ENCODE data around the gene PPM1M.
A peak's percentile ranks its signal among the peaks of the same experiment; 100 is the strongest.

Gene PPM1M

DNA sequence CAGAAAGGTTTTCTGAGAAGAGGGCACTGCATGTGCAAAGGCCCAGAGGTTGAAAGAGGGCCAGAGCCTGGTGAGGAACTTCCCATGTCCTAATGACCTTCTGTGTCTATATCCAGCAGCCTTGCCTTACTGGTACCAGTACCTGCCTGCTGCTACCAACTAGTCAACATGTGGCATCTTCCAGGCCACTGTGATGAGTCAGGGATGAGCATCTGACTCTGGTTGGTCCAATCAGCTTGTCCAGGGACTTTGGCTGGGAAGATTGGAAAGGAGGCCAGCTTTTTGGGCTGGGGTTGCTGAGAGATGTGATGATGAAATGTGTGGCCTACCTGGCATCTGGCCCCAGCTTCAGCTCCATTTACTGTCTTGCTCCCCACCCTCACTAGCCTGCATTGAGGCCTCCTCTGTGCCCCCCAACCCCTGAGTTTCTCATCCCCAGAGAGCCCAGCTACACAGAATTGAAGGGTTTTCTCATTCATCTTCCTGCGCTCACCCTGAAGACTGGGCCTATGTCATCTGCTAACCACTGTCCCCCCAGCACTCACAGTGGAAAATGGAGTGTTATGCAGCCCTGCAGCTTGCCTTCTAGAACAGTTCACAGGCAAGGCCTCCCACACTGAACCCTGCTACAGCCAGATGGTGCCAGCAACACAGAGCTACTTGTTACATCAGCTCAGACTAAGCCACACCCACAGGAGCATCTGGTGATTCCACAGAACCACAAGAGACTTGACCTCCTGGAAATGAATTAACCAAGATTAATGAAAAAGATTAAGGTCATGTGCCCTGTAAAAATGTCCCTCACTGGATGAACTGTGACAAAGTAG is 5.3 kb upstream of the PPM1M start:
- Mint-ChIP-seq H3K9me3 (peaks cover 7% of the 10 kb centered on the region), H3K4me3 (peak overlapping the region; percentile 91), H3K27ac (no peak overlapping the region), H3K36me3 (ENCODE audit: low read depth) (peaks cover 7% of the 10 kb centered on the region), H3K4me1 (peaks cover 58% of the 10 kb centered on the region), H3K27me3 (ENCODE audit: low read depth, poor library complexity) (peaks cover 32% of the 10 kb centered on the region)
- no peak for DNase-seq
- TF ChIP-seq, protein P1, sequence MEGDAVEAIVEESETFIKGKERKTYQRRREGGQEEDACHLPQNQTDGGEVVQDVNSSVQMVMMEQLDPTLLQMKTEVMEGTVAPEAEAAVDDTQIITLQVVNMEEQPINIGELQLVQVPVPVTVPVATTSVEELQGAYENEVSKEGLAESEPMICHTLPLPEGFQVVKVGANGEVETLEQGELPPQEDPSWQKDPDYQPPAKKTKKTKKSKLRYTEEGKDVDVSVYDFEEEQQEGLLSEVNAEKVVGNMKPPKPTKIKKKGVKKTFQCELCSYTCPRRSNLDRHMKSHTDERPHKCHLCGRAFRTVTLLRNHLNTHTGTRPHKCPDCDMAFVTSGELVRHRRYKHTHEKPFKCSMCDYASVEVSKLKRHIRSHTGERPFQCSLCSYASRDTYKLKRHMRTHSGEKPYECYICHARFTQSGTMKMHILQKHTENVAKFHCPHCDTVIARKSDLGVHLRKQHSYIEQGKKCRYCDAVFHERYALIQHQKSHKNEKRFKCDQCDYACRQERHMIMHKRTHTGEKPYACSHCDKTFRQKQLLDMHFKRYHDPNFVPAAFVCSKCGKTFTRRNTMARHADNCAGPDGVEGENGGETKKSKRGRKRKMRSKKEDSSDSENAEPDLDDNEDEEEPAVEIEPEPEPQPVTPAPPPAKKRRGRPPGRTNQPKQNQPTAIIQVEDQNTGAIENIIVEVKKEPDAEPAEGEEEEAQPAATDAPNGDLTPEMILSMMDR (IDR thresholded peaks at IDR 0.05) = no peak

DNA sequence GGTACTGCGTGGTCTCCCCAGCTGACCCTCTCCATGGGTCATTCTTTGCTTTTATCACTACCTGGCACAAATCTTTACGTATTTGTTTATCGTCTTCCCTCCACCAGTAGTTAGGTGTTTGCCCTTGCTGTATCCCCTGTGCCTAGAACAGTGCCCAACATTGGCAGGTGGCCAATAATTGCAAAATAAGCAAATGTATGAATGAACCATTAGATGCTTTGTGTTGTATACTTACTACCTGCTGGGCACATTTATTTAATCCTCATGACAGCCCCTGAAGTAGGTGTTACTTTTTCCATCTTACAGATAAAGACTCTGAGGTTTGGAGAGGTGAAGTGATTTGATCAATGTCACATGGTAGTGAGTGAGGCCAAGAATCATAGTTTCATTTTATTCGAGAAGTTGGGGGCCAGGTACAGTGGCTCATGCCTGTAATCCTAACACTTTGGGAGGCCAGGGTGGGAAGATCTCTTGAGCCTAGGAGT is 4.6 kb upstream of the PPM1M start:
- DNase-seq = no peak
- Mint-ChIP-seq H3K9me3 (peaks cover 7% of the 10 kb centered on the region), H3K27ac (no peak overlapping the region), H3K27me3 (ENCODE audit: low read depth, poor library complexity) (peaks cover 35% of the 10 kb centered on the region), H3K4me1 (peaks cover 54% of the 10 kb centered on the region), H3K4me3 (peak overlapping the region; percentile 91), H3K36me3 (ENCODE audit: low read depth) (peaks cover 7% of the 10 kb centered on the region)
- TF ChIP-seq, protein P1 (IDR thresholded peaks at IDR 0.05) = no peak

DNA sequence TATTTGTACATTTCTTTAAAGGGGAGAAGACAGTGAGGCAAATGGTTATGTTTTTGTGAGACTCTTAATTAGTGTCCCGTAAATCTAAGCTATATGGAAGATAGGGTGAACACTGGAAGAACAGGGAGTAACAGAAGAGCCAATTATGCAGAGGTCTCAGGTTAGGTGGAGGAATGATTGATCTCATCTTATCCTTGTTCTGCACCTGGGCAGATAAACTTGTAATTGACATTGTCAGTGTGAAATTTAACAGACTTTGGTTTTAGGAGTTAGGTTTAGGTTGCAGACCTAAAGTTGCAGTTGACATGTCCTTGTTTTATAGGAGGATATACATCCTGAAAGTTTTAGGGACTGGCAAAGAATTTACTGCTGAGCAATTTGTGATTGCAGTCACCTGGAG is 3.5 kb upstream of the PPM1M start:
- peaks cover 7% of the 10 kb centered on the region for H3K9me3 Mint-ChIP-seq
- peaks cover 46% of the 10 kb centered on the region for H3K27me3 Mint-ChIP-seq (ENCODE audit: low read depth, poor library complexity)
- TF ChIP-seq, protein P1 (IDR thresholded peaks at IDR 0.05) = no peak
- H3K27ac Mint-ChIP-seq = no peak overlapping the region
- no peak overlapping the region for H3K4me3 Mint-ChIP-seq
- H3K36me3 Mint-ChIP-seq (ENCODE audit: low read depth) = peaks cover 7% of the 10 kb centered on the region
- H3K4me1 Mint-ChIP-seq = peaks cover 43% of the 10 kb centered on the region
- DNase-seq = no peak

DNA sequence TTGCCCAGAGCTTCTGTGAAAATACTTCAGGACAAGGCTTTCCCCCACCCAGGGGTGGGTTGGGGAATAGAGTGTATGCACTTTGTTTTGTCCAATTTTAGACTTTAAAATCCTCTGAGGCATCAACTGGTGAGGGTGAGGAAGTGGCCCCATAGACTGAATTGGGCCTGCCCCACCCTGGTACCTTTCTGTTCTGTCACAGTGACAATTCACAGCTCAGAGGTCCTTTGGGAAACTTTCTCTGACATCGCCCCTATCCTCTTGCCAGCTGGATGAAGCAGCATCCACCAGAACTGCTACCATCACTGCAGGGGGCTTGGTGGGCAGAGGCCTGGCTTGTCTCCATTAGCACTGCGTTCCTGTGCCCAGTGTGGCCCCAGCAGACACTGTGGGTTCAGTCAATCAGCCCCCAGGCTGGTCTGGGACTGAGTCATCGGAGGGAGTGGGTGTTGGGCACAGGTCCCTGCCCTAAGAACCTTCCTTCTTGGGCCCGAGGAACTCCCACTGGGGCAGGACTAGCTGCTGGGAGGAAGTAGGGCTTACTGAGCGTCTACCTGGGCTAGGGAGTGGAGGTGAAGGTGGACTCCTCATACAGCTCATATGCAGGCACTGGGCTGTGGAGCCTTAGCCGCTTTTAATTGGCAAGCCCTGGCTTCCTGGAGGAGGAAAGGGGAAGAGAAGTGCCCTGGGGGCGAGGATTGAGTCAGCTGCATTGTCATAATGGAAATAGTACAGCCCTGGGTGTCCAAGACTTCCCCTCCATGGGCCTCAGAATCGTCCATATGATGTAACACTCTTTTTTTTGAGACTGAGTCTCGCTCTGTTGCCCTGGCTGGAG is 1.5 kb upstream of the PPM1M start:
- DNase-seq = no peak
- Mint-ChIP-seq H3K9me3 (peaks cover 7% of the 10 kb centered on the region), H3K27ac (no peak overlapping the region), H3K4me3 (no peak overlapping the region), H3K36me3 (ENCODE audit: low read depth) (peaks cover 7% of the 10 kb centered on the region), H3K27me3 (ENCODE audit: low read depth, poor library complexity) (peaks cover 53% of the 10 kb centered on the region), H3K4me1 (peaks cover 26% of the 10 kb centered on the region)
- TF ChIP-seq, protein P1 (IDR thresholded peaks at IDR 0.05) = no peak

DNA sequence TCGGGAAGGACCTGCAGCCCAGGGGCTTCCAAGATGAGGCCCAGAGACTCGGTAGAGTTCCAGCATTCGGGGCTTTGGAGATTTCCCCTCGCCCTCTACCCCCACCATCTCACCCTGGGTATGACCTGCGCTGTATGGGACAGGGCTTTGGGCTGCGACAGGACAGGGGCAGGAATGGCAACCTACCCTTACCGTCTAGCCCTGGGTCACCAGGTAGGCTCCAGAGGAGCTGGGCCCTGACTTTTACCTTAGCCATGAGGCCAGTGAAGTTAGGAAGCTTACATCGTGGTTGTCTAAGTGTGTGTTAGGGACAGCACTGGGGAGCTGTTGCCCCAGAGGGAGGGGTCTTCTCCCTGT is 683 bp downstream of the PPM1M start:
- H3K4me1 Mint-ChIP-seq = peaks cover 6% of the 10 kb centered on the region
- H3K4me3 Mint-ChIP-seq = peak overlapping the region; percentile 76
- no peak overlapping the region for H3K27ac Mint-ChIP-seq
- TF ChIP-seq, protein P1 (IDR thresholded peaks at IDR 0.05) = no peak
- H3K36me3 Mint-ChIP-seq (ENCODE audit: low read depth) = peaks cover 4% of the 10 kb centered on the region
- no peak for DNase-seq
- H3K27me3 Mint-ChIP-seq (ENCODE audit: low read depth, poor library complexity) = peaks cover 53% of the 10 kb centered on the region
- H3K9me3 Mint-ChIP-seq = peaks cover 7% of the 10 kb centered on the region
